B cell (primary cell): Measurements from ENCODE around the gene FAXDC2. TPM values are rescaled to one million over a fixed set of nuclear protein-coding genes. Genes with fewer than 3 reads are reported as not detected.

ENCODE experiments used
- ATAC-seq: fragments of 200-7000 bp; cut with Tn5 transposase; one replicate; pipeline ENCODE4 v1.10.0; 2021; ENCODE audit warnings: low read depth, mild to moderate bottlenecking, moderate number of reproducible peaks, moderate library complexity
- CTCF ChIA-PET: fragments of 350-600 bp; sonication (Branson Sonifier 250); formaldehyde crosslinking; loops from one replicate; lab custom pipeline; 2021; ENCODE audit warnings: antibody characterized with exemption, inconsistent platforms; lab: Charles Lee
- POLR2A ChIA-PET: fragments of 350-600 bp; sonication (Branson Sonifier 250); formaldehyde crosslinking; loops from one replicate; lab custom pipeline; 2021; ENCODE audit warnings: antibody characterized with exemption; lab: Charles Lee
- DNase-seq: peaks from one replicate; pipeline ENCODE4 v3.0.0; 2013
- H2AFZ ChIP-seq: 2 replicates; pipeline ENCODE4 v1.6.1; 2012; ENCODE audit warnings: mild to moderate bottlenecking, low read depth, low read length; ENCODE audit not compliant: insufficient read depth, poor library complexity, severe bottlenecking
- H3K27ac ChIP-seq, 2 donors: 1 replicate in 1 of 2; 2 replicates in 1 of 2; pipeline ENCODE4 v1.5.1; 2012 to 2013; ENCODE audit warnings: low read length in 2 of 2, mild to moderate bottlenecking in 2 of 2, moderate library complexity in 1 of 2
- H3K27me3 ChIP-seq, 4 experiments: fragments of 200-600 bp in 1 of 4; sonication (generic) in 1 of 4; replicated peaks in 1 of 4; 1 replicate in 2 of 4; 2 replicates in 2 of 4; pipeline versions ENCODE4 v1.6.1 to v1.7.0; 2013 to 2016; ENCODE audit warnings: low read length in 3 of 4, mild to moderate bottlenecking in 2 of 4, mixed read lengths in 1 of 4, moderate library complexity in 1 of 4; ENCODE audit not compliant: insufficient read depth in 4 of 4, control insufficient read depth in 3 of 4; ENCODE audit errors: control extremely low read depth in 1 of 4
- H3K36me3 ChIP-seq, 2 experiments: replicated peaks in 1 of 2; 1 replicate in 1 of 2; 2 replicates in 1 of 2; pipeline versions ENCODE4 v1.6.1 to v1.7.1; 2013; ENCODE audit warnings: low read length in 1 of 2; ENCODE audit not compliant: insufficient read depth in 2 of 2, control insufficient read depth in 1 of 2; ENCODE audit errors: control extremely low read depth in 1 of 2, extremely low read depth in 1 of 2
- H3K4me1 ChIP-seq, 2 donors: fragments of 200-600 bp in 1 of 2; sonication (generic) in 1 of 2; 1 replicate in 1 of 2; 2 replicates in 1 of 2; pipeline versions ENCODE4 v1.5.1 to v1.6.1; 2013 to 2017; ENCODE audit warnings: low read length in 2 of 2; ENCODE audit not compliant: control insufficient read depth in 2 of 2, insufficient read depth in 2 of 2
- H3K4me2 ChIP-seq: replicated peaks from 2 replicates; pipeline ENCODE3; 2012; ENCODE audit warnings: mild to moderate bottlenecking, low read depth, low read length; ENCODE audit not compliant: poor library complexity, severe bottlenecking
- H3K4me3 ChIP-seq, 5 experiments: fragments of 200-600 bp in 1 of 5; sonication (generic) in 1 of 5; 1 replicate in 3 of 5; 2 replicates in 2 of 5; pipeline versions ENCODE4 v1.5.1 to v1.7.0; 2011 to 2016; ENCODE audit warnings: low read length in 4 of 5, mild to moderate bottlenecking in 4 of 5, low read depth in 2 of 5, control low read depth in 1 of 5, moderate library complexity in 1 of 5; ENCODE audit not compliant: insufficient read depth in 1 of 5; ENCODE audit errors: control extremely low read depth in 1 of 5, extremely low read depth in 1 of 5
- H3K79me2 ChIP-seq: fragments of 200-600 bp; sonication (generic); one replicate; pipeline ENCODE4 v1.6.0; 2016; ENCODE audit warnings: low read length; ENCODE audit not compliant: control insufficient read depth, insufficient read depth
- H3K9ac ChIP-seq: fragments of 200-600 bp; sonication (generic); 2 replicates; pipeline ENCODE4 v1.6.1; 2017; ENCODE audit warnings: mild to moderate bottlenecking, low read length, moderate library complexity
- H3K9me3 ChIP-seq, 3 donors: one replicate each; pipeline versions ENCODE4 v1.6.1 to v1.7.1; 2013; ENCODE audit warnings: low read length in 2 of 3; ENCODE audit not compliant: control insufficient read depth in 2 of 3, insufficient read depth in 1 of 3; ENCODE audit errors: control extremely low read depth in 1 of 3
- H4K20me1 ChIP-seq: 2 replicates; pipeline ENCODE4 v1.6.0; 2012; ENCODE audit warnings: mild to moderate bottlenecking, low read length; ENCODE audit not compliant: insufficient read depth, control insufficient read depth, poor library complexity, severe bottlenecking
- H3K27ac Mint-ChIP-seq: one replicate; pipeline ENCODE4 v1.8.0; 2021; ENCODE audit warnings: mixed read lengths
- H3K27me3 Mint-ChIP-seq: one replicate; pipeline ENCODE4 v1.8.0; 2021; ENCODE audit warnings: mixed read lengths
- H3K4me1 Mint-ChIP-seq: one replicate; pipeline ENCODE4 v1.8.0; 2021; ENCODE audit warnings: mixed read lengths
- H3K4me3 Mint-ChIP-seq: one replicate; pipeline ENCODE4 v1.8.0; 2021; ENCODE audit warnings: mixed read lengths
- H3K9me3 Mint-ChIP-seq: one replicate; pipeline ENCODE4 v1.8.0; 2022; ENCODE audit warnings: mixed read lengths; ENCODE audit not compliant: insufficient read depth
- EZH2 ChIP-seq: IDR thresholded peaks from 2 replicates; pipeline ENCODE4 v1.6.1; 2012; ENCODE audit warnings: borderline replicate concordance, low read depth, mild to moderate bottlenecking, moderate library complexity, low read length; ENCODE audit not compliant: insufficient read depth, poor library complexity, severe bottlenecking
- WGBS: methylation state at CpG from one replicate; pipeline ENCODE4 v1.1.5; 2013; ENCODE audit warnings: missing lambda C conversion rate; ENCODE audit not compliant: insufficient coverage; 5-methylcytosine and 5-hydroxymethylcytosine counted together
- intact Hi-C: fragments of 100-400 bp; cut with micrococcal nuclease; formaldehyde crosslinking; loops from one replicate; pipeline ENCODE4 v1.10.0; 2022
- polyA plus RNA-seq: library from polyadenylated mRNA; depleted of rRNA; stranded (reverse); fragments of >200 nt; gene quantifications from 2 replicates; pipeline ENCODE4 v1.2.3, GENCODE V29; 2012
- total RNA-seq, 2 donors: library from RNA; stranded (reverse); fragments of 120-200 nt in 1 of 2; gene quantifications; 1 replicate in 1 of 2; 2 replicates in 1 of 2; pipeline versions ENCODE4 v1.2.3 to v1.2.4, GENCODE V29; 2013 to 2022
- TF ChIP-seq, protein P1 (sequence below): fragments of 200-600 bp; IDR thresholded peaks from one replicate; pipeline ENCODE4 v1.8.0; 2022; ENCODE audit warnings: antibody characterized with exemption, mild to moderate bottlenecking

The FAXDC2 gene
- total and polyA plus RNA-seq, 2 donors (not counting 1 experiment from before 2014, with no cell fraction given) = 0.07 TPM; not detected in 1

DNA sequence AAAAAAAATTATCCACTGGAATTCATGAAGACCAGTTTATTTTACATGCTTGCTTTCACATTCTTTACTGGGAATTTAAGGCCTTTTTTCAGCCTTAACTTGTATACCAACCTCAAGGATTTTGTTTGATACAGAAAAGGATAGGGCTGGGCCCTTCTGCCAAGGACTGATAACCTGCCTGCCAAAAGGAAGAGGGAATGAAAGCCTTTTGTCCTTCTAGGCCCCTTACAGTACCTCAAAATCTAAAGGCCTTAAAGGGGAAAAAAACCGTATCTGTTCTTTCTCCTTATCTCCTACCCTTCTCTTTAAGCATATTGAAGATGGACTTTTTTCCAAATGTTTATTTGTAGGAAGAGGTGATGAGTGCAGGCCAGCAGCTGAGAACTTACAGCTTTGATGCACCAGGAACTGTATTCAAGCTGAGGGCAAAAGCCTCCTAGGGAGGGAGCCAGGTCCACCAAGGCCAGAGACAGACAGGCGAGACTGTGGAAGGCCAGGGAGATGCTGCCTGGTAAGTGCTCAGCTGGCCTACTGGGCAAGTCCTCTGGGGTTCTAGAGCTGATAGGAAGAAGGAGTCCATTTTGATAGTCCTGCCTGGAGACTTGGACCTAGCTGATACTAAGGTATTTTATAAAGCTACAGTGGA is 31.8 kb downstream of the FAXDC2 start:
- DNase-seq (no peak), ATAC-seq (no peak)
- Histone ChIP-seq H2AFZ (no peak overlapping the region), H3K9me3 (no peaks in the 10 kb centered on the region), H3K27ac (no peak overlapping the region), H3K27me3 (no peaks in the 10 kb centered on the region), H3K9ac (no peak overlapping the region), H3K4me2 (no peak overlapping the region), H4K20me1 (no peaks in the 10 kb centered on the region), H3K79me2 (no peaks in the 10 kb centered on the region), H3K4me3 (no peak overlapping the region), H3K36me3 (peaks cover 4 to 37% of the 10 kb centered on the region in 2 experiments), H3K4me1 (peaks cover 5 to 9% of the 10 kb centered on the region in 2 donors)
- 100% methylated on average over 1 of the region's 2 CpGs for WGBS
- Mint-ChIP-seq H3K4me1 (peaks cover 3% of the 10 kb centered on the region), H3K9me3 (no peaks in the 10 kb centered on the region), H3K27ac (no peak overlapping the region), H3K27me3 (no peaks in the 10 kb centered on the region), H3K4me3 (no peak overlapping the region)
- ChIA-PET POLR2A (no interaction called here), CTCF (interaction anchor here (0.9 kb wide), 1 partner anchor 167 kb away, joined by 3 read pairs; no protein-coding TSS in a partner anchor)
- TF ChIP-seq, protein P1, sequence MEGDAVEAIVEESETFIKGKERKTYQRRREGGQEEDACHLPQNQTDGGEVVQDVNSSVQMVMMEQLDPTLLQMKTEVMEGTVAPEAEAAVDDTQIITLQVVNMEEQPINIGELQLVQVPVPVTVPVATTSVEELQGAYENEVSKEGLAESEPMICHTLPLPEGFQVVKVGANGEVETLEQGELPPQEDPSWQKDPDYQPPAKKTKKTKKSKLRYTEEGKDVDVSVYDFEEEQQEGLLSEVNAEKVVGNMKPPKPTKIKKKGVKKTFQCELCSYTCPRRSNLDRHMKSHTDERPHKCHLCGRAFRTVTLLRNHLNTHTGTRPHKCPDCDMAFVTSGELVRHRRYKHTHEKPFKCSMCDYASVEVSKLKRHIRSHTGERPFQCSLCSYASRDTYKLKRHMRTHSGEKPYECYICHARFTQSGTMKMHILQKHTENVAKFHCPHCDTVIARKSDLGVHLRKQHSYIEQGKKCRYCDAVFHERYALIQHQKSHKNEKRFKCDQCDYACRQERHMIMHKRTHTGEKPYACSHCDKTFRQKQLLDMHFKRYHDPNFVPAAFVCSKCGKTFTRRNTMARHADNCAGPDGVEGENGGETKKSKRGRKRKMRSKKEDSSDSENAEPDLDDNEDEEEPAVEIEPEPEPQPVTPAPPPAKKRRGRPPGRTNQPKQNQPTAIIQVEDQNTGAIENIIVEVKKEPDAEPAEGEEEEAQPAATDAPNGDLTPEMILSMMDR = no peak
- intact Hi-C loops = no loop called here

DNA sequence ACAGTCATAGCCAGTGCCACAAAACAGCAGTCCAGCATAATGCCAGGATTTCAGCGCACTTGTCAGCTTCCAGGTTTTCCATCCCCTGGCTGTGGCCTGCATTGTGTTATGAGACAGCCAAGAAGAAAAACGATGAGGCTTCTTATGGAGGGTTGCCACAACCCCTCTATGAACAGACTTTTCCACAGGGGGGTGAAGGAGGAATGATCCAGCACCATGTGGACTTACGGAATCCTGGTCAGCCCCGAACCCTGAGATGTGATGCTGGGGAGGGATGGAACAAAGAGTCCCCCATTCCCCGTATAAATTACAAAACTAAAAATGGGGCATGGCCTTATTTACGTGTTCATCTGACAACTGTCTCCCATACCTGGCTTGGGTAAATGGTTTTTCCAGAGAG is 32.6 kb downstream of the FAXDC2 start:
- Histone ChIP-seq H3K4me1 (peaks cover 13 to 17% of the 10 kb centered on the region in 2 donors), H3K9me3 (no peaks in the 10 kb centered on the region), H3K4me3 (no peak overlapping the region), H3K9ac (no peak overlapping the region), H2AFZ (no peak overlapping the region), H3K4me2 (no peak overlapping the region), H3K36me3 (peaks cover 4 to 42% of the 10 kb centered on the region in 2 experiments), H4K20me1 (peaks cover 8% of the 10 kb centered on the region), H3K27me3 (no peaks in the 10 kb centered on the region), H3K27ac (no peak overlapping the region), H3K79me2 (no peaks in the 10 kb centered on the region)
- Mint-ChIP-seq H3K9me3 (no peaks in the 10 kb centered on the region), H3K4me3 (no peak overlapping the region), H3K27me3 (no peaks in the 10 kb centered on the region), H3K4me1 (peaks cover 10% of the 10 kb centered on the region), H3K27ac (no peak overlapping the region)
- CTCF ChIA-PET = no interaction called here
- TF ChIP-seq, protein P1 = no peak
- TF ChIP-seq EZH2 = no peak
- POLR2A ChIA-PET = no interaction called here
- ATAC-seq = no peak
- no peak for DNase-seq
- 100% methylated on average over 1 of the region's 6 CpGs for WGBS
- intact Hi-C loops = no loop called here
